GM10248 (cell line): ENCODE results near the gene AGMO.

ENCODE experiments used
- CTCF ChIA-PET: fragments of 300-600 bp; sonication (Branson Sonifier 250); formaldehyde crosslinking; extraction: SDS; loops from one replicate; lab custom pipeline; 2021; ENCODE audit warnings: antibody characterized with exemption; lab: Yijun Ruan, JAX
- POLR2A ChIA-PET: fragments of 350-650 bp; sonication (Branson Sonifier 250); formaldehyde crosslinking; extraction: SDS; loops from one replicate; lab custom pipeline; 2020; ENCODE audit warnings: antibody characterized with exemption; lab: Yijun Ruan, JAX
- DNase-seq: peaks from one replicate; pipeline ENCODE4 v3.0.0; 2012; ENCODE audit errors: extremely low spot score
- TF ChIP-seq, protein P1 (sequence below): IDR thresholded peaks from 2 replicates; pipeline ENCODE4 v1.5.1; 2012; ENCODE audit warnings: mild to moderate bottlenecking, low read depth; ENCODE audit errors: extremely low read depth, missing control alignments, control extremely low read depth

Gene AGMO

DNA sequence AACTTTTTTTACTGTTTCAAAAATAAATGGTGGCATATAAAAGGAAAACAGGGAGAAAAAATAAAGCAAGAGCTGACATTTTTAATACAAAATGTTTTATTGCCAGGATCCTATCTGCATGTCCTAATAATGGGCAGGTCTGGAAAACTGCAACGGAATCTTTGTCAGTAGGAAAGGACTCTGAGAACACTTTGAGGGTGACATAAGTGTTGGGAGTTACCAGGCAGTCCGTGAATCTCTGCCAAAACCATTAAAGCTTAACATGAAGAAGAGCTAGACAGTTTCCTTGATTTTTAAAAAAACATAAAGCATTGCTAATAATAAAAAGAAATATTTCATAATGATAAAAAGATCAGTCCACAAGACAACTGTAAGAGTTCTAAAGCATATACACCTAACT, 80.7 kb downstream of the AGMO start:
- POLR2A ChIA-PET = no interaction called here

DNA sequence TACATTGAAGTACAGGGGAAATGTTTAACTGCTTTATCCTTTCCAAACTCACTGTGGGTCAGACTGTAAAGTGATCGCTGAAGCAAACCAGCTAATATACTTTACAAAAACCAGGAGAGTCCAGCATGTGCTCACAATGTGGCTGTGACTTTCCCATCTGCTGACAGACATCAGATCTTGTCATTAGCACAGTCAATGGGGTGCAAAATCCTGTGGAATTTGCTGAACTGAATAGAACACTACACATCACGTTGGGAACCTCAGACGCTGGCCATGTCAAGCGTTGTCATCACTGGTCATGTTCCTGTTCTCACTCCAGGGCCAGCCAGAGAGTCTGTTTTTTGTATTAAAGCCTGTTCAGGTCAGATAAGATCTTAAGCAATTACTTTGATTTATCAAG, 83.4 kb downstream of the AGMO start:
- no peak for DNase-seq
- ChIA-PET POLR2A (no interaction called here), CTCF (no interaction called here)
- TF ChIP-seq, protein P1, sequence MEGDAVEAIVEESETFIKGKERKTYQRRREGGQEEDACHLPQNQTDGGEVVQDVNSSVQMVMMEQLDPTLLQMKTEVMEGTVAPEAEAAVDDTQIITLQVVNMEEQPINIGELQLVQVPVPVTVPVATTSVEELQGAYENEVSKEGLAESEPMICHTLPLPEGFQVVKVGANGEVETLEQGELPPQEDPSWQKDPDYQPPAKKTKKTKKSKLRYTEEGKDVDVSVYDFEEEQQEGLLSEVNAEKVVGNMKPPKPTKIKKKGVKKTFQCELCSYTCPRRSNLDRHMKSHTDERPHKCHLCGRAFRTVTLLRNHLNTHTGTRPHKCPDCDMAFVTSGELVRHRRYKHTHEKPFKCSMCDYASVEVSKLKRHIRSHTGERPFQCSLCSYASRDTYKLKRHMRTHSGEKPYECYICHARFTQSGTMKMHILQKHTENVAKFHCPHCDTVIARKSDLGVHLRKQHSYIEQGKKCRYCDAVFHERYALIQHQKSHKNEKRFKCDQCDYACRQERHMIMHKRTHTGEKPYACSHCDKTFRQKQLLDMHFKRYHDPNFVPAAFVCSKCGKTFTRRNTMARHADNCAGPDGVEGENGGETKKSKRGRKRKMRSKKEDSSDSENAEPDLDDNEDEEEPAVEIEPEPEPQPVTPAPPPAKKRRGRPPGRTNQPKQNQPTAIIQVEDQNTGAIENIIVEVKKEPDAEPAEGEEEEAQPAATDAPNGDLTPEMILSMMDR = no peak

More for the DNA sequence above, 80.7 kb downstream of the AGMO start:
- CTCF ChIA-PET = no interaction called here
- TF ChIP-seq, protein P1 = no peak
- DNase-seq = no peak

DNA sequence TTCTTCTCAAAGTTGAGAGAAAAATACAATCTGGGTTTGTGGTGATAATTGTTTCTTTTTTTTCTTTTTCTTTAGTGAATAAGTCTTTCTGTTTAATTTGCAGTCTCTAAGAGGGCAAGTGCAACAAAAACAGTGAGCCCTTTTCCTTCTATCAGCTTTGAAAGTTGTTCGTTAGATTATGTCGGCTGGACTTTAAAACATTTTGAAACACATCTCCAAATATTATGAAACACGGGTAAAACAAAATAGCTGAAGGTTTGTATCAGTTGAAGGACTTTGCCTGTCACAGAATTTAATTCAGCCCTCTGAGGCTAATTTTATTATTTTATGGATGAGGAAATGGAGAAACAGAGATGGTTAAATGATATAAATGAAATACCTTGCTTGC, 85.3 kb downstream of the AGMO start:
- ChIA-PET CTCF (no interaction called here), POLR2A (no interaction called here)
- TF ChIP-seq, protein P1 = no peak
- no peak for DNase-seq

DNA sequence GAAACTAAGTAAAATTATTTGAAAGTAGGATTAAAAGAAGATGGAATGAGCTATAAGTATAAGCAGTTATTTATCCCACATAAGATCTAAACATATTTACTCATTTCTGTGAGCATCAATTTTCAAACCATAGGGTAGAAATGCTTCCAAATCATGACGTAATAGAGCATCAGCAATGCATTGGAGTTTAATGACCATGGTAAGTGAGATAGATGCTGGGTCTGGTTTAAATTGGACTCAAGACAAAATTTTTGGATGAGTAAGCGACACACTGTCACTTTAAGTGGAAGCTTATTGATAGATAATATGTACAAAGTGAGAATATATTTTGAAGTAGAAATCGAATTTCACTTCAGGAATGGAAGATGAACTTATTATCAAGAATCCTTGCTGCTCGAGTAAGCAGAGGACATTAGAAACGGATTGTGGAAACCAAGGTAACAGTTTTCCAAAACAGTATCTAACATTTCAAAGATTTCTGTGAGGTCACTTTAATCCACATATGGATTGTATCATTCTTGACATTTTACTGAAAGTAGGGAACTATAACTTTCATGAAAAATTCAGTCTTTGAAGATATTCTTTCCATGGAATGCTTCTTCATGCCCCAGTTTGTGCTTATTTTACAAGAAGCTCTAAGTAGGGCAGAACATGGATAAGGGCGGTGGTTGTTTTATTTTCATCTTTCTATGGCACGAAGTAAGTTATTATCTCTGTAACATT, 85.8 kb downstream of the AGMO start:
- no peak for DNase-seq
- TF ChIP-seq, protein P1 = no peak
- ChIA-PET POLR2A (no interaction called here), CTCF (no interaction called here)

DNA sequence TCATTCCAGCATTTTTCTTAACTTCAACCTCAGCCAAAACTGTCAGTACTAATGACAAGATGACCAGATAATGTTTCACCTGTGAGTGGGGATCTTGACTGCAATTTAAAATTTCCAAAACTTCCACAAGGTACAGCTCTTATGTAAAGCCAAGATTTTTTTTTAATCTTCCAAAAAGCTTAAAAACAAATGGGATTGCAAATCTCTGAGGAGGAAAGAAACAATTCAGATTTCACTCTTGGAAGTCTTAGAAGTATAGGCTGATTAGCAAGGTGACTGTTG, 90.2 kb downstream of the AGMO start:
- ChIA-PET POLR2A (no interaction called here), CTCF (interaction anchor here (1.2 kb wide), 1 partner anchor 10 kb away, joined by 4 read pairs; no protein-coding TSS in a partner anchor)
- DNase-seq = no peak
- TF ChIP-seq, protein P1 = no peak

DNA sequence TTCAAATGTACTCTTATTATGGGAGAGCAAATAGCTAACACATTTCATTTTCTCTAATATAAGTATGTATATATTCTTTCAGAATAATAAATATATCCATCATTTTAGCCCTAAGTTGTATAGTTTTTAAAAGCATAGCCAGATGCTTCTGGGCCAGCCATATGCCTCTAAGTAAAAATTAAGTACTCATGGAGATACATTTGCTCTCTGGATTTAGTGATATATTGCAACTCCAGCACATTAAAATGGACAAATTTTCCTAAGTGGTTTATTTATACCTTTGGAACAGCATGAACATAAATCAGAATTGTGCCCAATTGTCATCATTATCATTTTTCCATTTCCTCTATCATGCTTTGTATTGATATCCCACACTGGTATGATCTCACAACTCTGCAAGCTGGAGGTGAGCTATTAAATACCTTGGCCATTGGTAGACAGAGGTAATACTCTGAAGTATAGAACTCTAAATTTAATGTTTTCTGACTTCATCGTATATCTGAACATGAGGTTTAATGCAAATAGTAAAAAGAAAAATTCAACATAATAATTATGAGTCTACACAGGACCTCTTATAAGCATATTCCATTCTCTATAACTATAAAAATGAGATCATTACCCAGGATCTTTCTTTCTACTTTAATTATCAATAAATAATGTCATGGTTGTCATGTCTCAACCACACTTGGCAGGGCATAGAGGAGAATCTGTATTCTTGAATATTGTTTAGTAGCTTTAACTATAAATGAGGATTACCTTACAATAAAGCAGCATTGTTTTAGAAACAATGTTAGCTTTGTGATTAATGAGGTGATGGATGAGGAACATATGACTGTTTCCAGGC, 90.8 kb downstream of the AGMO start:
- TF ChIP-seq, protein P1 = no peak
- ChIA-PET CTCF (interaction anchor here (1.2 kb wide), 1 partner anchor 9 kb away, joined by 4 read pairs; no protein-coding TSS in a partner anchor), POLR2A (no interaction called here)
- DNase-seq = no peak
